ENCODE measurements around the gene AFAP1L1.

DNA sequence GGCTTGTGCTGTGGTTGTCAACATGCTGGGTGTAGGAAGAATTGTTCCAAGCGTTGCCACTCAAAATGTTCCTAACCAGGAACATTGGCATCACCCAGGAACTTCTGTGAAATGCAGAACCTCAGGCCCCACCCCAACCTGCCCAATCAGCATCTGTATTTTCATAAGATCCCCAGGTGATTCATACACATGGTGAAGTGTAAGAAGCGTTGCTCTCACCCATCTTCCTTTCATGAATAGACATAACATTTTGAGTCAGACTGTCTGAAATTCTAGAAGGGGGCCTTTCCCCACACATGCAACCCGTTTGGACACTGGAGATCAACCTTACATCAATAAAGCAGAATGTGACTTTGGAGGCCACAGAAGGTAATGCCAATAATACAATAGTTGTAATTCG lies 9.3 kb upstream of the AFAP1L1 start:
- TF ChIP-seq, protein P1, sequence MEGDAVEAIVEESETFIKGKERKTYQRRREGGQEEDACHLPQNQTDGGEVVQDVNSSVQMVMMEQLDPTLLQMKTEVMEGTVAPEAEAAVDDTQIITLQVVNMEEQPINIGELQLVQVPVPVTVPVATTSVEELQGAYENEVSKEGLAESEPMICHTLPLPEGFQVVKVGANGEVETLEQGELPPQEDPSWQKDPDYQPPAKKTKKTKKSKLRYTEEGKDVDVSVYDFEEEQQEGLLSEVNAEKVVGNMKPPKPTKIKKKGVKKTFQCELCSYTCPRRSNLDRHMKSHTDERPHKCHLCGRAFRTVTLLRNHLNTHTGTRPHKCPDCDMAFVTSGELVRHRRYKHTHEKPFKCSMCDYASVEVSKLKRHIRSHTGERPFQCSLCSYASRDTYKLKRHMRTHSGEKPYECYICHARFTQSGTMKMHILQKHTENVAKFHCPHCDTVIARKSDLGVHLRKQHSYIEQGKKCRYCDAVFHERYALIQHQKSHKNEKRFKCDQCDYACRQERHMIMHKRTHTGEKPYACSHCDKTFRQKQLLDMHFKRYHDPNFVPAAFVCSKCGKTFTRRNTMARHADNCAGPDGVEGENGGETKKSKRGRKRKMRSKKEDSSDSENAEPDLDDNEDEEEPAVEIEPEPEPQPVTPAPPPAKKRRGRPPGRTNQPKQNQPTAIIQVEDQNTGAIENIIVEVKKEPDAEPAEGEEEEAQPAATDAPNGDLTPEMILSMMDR (IDR thresholded peaks at IDR 0.05; ENCODE audit: insufficient read depth, low read depth, low read length): no peak
- no peak for TF ChIP-seq EZH2 (IDR thresholded peaks at IDR 0.05; ENCODE audit: insufficient read depth, low read length)
